Muscle layer of colon (tissue), 2 donors: ENCODE results near the gene PDK3.

Experiments used
- H3K27ac ChIP-seq: one replicate; pipeline ENCODE4 v1.7.0; 2013; ENCODE audit warnings: low read depth, mild to moderate bottlenecking, low read length, moderate library complexity
- H3K27me3 ChIP-seq, 2 donors: one replicate each; pipeline ENCODE4 v1.7.0; 2013; ENCODE audit warnings: low read length in 2 of 2, mild to moderate bottlenecking in 2 of 2; ENCODE audit not compliant: insufficient read depth in 2 of 2, control insufficient read depth in 1 of 2
- H3K36me3 ChIP-seq: one replicate; pipeline ENCODE4 v1.7.0; 2013; ENCODE audit warnings: mild to moderate bottlenecking, low read length; ENCODE audit not compliant: insufficient read depth
- H3K4me1 ChIP-seq: one replicate; pipeline ENCODE4 v1.7.0; 2013; ENCODE audit warnings: mild to moderate bottlenecking, low read length; ENCODE audit not compliant: insufficient read depth
- H3K4me3 ChIP-seq, 2 donors: one replicate each; pipeline ENCODE4 v1.7.0; 2013; ENCODE audit warnings: low read length in 2 of 2, low read depth in 1 of 2, mild to moderate bottlenecking in 1 of 2, moderate library complexity in 1 of 2
- H3K9ac ChIP-seq: one replicate; pipeline ENCODE4 v1.7.0; 2013; ENCODE audit warnings: low read length
- H3K9me3 ChIP-seq: one replicate; pipeline ENCODE4 v1.7.0; 2013; ENCODE audit warnings: mild to moderate bottlenecking, low read length
- donor health status: abdominal sarcoma.
- donor health status: Adenocarcinoma of cecum.

PDK3 gene

DNA sequence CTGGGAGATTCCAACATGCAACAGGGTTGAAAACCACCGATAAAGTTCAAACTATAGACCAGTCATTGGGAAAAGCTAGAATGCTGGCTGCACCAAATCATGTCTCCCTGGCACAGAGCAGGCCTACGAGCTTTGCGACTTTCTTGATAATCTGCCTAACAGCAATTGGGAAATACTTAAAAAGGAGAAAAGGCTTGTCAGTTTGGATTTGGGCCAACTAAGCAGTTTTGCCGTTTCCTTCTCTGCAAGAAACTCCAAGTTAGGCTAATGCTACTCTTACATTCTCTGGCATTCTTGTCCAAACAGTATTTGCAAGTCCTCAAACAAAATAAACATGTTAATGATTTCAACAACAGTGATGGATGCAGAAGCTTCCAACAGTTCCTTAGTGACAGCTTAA lies 87.9 kb downstream of the PDK3 start:
- Histone ChIP-seq H3K4me1 (no peaks in the 10 kb centered on the region), H3K4me3 (no peak overlapping the region), H3K9ac (no peak overlapping the region), H3K27me3 (no peaks in the 10 kb centered on the region), H3K9me3 (no peaks in the 10 kb centered on the region), H3K36me3 (no peaks in the 10 kb centered on the region), H3K27ac (no peak overlapping the region)

DNA sequence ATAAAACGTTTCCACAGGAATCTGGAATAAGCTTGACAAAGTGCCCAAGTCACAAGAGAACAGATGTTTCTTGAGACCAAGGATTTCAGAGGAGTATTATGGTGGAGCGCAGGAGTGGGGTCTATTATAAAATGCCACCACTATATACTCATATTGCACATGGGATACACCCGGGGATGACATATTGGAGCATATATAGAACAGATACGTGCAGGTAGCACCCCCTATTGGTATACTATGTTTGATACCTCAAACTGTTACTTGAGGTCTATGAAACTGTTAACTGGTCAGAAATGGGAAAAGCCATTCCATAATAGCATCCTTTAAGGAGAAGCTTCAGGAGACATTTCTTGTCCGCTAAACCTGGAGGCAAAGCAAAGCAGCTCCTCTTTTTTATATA lies 96.0 kb downstream of the PDK3 start:
- Histone ChIP-seq H3K4me3 (no peak overlapping the region), H3K9ac (no peak overlapping the region), H3K27me3 (no peaks in the 10 kb centered on the region), H3K27ac (no peak overlapping the region), H3K36me3 (no peaks in the 10 kb centered on the region), H3K4me1 (no peaks in the 10 kb centered on the region), H3K9me3 (no peaks in the 10 kb centered on the region)

DNA sequence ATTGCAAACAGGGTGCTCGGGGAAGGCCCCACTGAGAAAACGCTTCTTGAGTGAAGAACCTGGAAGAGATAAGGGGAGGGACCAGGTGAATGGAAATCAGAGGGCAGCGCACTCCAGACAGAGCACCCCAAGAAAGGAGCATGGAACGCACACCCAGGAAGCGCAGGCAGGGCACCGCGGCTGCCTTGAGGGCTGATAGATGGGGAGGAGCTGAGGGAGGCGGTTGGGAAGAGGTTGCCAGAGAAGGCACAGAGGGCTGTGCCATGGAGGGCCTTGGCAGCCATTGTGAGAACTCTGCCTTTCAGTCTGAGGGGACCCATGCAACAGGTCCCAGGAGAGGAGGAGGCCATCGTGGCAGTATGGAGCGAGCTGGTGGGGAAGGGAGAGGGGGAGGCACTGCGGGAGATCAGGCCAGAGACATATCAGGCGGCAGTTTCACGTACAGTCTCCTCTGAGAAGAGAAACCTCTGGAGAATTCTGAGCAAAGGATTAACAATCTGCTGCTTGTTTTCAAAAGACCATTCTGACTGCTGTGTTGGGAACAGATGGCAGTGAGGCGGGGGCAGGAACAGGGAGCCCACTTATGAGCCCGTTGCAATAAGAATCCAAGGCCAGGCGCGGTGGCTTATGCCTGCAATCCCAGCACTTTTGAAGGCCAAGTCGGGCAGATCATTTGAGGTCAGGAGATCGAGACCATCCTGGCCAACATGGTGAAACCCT lies 98.4 kb downstream of the PDK3 start:
- Histone ChIP-seq H3K4me1 (no peaks in the 10 kb centered on the region), H3K27ac (no peak overlapping the region), H3K9ac (no peak overlapping the region), H3K4me3 (no peak overlapping the region), H3K9me3 (no peaks in the 10 kb centered on the region), H3K36me3 (no peaks in the 10 kb centered on the region), H3K27me3 (peaks cover 0 to 4% of the 10 kb centered on the region in 2 donors)

- Histone ChIP-seq H3K27me3 (peaks cover 0 to 4% of the 10 kb centered on the region in 2 donors), H3K36me3 (no peaks in the 10 kb centered on the region), H3K9ac (no peak overlapping the region), H3K4me3 (no peak overlapping the region), H3K9me3 (no peaks in the 10 kb centered on the region), H3K4me1 (no peaks in the 10 kb centered on the region), H3K27ac (no peak overlapping the region)
Observed at GRCh38 chrX:24566240-24566639, 101.2 kb downstream of the PDK3 start.

GRCh38 chrX:24567169-24567568 lies 102.1 kb downstream of the PDK3 start:
- Histone ChIP-seq H3K36me3 (no peaks in the 10 kb centered on the region), H3K4me3 (no peak overlapping the region), H3K4me1 (no peaks in the 10 kb centered on the region), H3K27me3 (peaks cover 0 to 4% of the 10 kb centered on the region in 2 donors), H3K27ac (no peak overlapping the region), H3K9me3 (no peaks in the 10 kb centered on the region), H3K9ac (no peak overlapping the region)

DNA sequence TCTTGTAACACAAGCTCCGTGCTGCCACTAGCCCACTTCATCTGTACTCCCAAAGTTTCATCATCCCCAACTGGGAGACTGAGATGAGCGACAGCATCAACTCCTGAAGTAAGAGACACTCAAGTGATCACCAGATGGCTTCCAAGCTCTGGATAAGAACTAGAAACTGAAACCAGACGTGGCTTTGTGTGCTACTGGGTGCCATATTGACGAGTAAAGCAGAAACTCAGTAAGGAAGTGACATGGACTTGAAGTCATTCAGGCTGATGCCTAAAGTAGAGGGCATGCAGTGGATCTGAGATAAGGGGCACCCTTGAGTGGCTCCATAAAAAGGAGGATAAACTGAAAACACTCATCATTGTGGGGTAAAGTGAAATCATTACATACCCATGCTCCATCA lies 109.7 kb downstream of the PDK3 start:
- peaks cover 0 to under 1% of the 10 kb centered on the region in 2 donors for H3K27me3 ChIP-seq
- no peaks in the 10 kb centered on the region for H3K36me3 ChIP-seq
- no peak overlapping the region for H3K27ac ChIP-seq
- H3K4me3 ChIP-seq = no peak overlapping the region
- no peak overlapping the region for H3K9ac ChIP-seq
- H3K9me3 ChIP-seq = no peaks in the 10 kb centered on the region
- H3K4me1 ChIP-seq = no peaks in the 10 kb centered on the region

- Histone ChIP-seq H3K4me1 (no peaks in the 10 kb centered on the region), H3K9me3 (no peaks in the 10 kb centered on the region), H3K9ac (no peak overlapping the region), H3K4me3 (no peak overlapping the region), H3K36me3 (no peaks in the 10 kb centered on the region), H3K27ac (no peak overlapping the region), H3K27me3 (peaks cover 0 to 5% of the 10 kb centered on the region in 2 donors)
Observed at GRCh38 chrX:24575496-24575895, 110.4 kb downstream of the PDK3 start.

- Histone ChIP-seq H3K27me3 (peaks cover 0 to 5% of the 10 kb centered on the region in 2 donors), H3K4me3 (no peak overlapping the region), H3K9ac (no peak overlapping the region), H3K4me1 (no peaks in the 10 kb centered on the region), H3K9me3 (no peaks in the 10 kb centered on the region), H3K36me3 (no peaks in the 10 kb centered on the region), H3K27ac (no peak overlapping the region)
Observed at GRCh38 chrX:24577091-24577490, 112.0 kb downstream of the PDK3 start.
